ENCODE results near the gene CCDC87. TPM values are rescaled to one million over a fixed set of nuclear protein-coding genes. Genes with fewer than 3 reads are reported as not detected.
A peak's percentile ranks its signal among the peaks of the same experiment; 100 is the strongest.
"Not testable (repeated sequence)": the region's sequence is repeated elsewhere in the genome, so short reads cannot be mapped to it uniquely, and the experiment has no call there.

CCDC87 gene
- total RNA-seq, 2 experiments from 2014 or later, result 0.55 to 0.70 TPM

DNA sequence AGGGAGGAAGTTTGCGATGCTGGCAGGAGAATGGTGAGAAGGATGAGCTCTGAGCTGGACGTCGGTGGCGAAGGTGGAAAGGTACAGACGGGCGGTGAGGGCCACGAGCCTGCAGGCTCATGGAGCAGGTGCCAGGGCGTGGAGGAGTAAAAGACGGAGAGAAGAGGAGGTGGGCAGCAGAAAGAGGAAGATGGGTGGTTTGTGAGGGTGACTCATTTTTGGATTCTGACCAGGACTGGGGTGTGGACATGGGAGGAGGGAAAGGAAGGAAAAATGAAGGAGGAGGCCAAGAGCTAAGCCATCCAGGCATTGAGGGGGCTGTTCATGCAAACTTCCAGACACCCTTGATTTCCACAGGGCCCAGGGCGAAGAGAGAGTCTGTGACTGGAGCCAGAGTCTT is 50.5 kb downstream of the CCDC87 start:
- CTCF ChIA-PET, result interaction anchor here (2.0 kb wide), 1 partner anchor 136 kb away, joined by 13 read pairs; the partner anchor contains the start of gene RBM4B
- H3K4me3 Mint-ChIP-seq, result peak overlapping the region; percentile 63

DNA sequence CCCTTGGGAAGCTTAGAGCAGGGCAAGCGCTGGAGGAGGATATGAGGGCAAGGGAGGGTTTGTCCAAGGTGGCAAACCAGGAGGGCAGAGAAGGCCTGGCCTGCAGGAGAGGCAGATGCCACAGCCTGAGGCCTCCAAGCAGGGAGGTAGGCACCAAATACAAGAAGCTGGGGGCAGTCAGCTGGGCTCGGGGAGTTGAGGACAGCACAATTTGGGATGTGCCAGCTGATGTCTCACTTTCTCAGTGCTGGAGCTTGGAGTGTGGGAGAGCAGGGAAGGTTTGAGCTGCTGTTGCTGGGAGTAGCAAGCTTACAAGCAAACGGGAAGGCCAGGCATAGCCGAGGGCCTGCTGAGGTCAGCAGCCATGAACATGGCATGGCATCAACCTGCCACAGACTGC is 51.0 kb downstream of the CCDC87 start:
- peaks cover 38% of the 10 kb centered on the region for H3K4me1 Mint-ChIP-seq (ENCODE audit: low read depth)
- DNase-seq (no peak), ATAC-seq (no peak)
- no peaks in the 10 kb centered on the region for H3K27me3 Mint-ChIP-seq (ENCODE audit: low read depth)
- H3K27ac Mint-ChIP-seq, result peak overlapping the region; percentile 89
- H3K9me3 Mint-ChIP-seq (ENCODE audit: insufficient read depth), result no peaks in the 10 kb centered on the region
- ChIA-PET POLR2A (interaction anchor here (1.2 kb wide), 1 partner anchor 98 kb away, joined by 4 read pairs; no protein-coding TSS in a partner anchor), CTCF (interaction anchor here (2.0 kb wide), 1 partner anchor 136 kb away, joined by 13 read pairs; the partner anchor contains the start of gene RBM4B)
- no peak overlapping the region for H3K4me3 Mint-ChIP-seq
- H3K36me3 Mint-ChIP-seq (ENCODE audit: low read depth), result peaks cover 33% of the 10 kb centered on the region

More for the DNA sequence above, 50.5 kb downstream of the CCDC87 start:
- peak overlapping the region; percentile 89 for H3K27ac Mint-ChIP-seq
- ATAC-seq (no peak), DNase-seq (no peak)
- H3K36me3 Mint-ChIP-seq (ENCODE audit: low read depth), result peaks cover 29% of the 10 kb centered on the region
- no peaks in the 10 kb centered on the region for H3K9me3 Mint-ChIP-seq (ENCODE audit: insufficient read depth)
- H3K27me3 Mint-ChIP-seq (ENCODE audit: low read depth), result no peaks in the 10 kb centered on the region
- H3K4me1 Mint-ChIP-seq (ENCODE audit: low read depth), result peaks cover 38% of the 10 kb centered on the region
- POLR2A ChIA-PET, result interaction anchor here (1.2 kb wide), 1 partner anchor 97 kb away, joined by 4 read pairs; no protein-coding TSS in a partner anchor

DNA sequence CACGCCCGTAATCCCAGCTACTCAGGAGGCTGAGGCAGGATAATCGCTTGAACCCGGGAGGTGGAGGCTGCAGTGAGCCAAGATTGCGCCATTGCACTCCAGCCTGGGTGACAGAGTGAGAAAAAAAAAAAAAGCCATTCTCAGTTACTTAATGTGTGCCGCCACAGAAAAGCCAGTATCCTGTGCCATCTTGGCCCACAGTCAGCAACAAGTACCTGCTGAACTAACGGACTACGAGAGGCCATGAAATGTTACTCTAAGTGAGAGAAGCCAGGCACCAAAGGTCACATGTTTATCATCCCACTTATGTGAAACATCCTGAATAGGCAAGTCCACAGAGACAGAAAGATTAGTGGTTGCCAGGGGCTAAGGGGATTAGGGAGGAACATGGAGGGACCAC is 52.3 kb downstream of the CCDC87 start:
- H3K27ac Mint-ChIP-seq, POLR2A ChIA-PET: not testable (repeated sequence)

More for the DNA sequence above, 52.3 kb downstream of the CCDC87 start:
- ATAC-seq; DNase-seq; H3K27me3 Mint-ChIP-seq (ENCODE audit: low read depth); H3K4me3 Mint-ChIP-seq; H3K9me3 Mint-ChIP-seq (ENCODE audit: insufficient read depth); CTCF ChIA-PET: not testable (repeated sequence)
- Mint-ChIP-seq H3K36me3 (ENCODE audit: low read depth) (peaks cover 36% of the 10 kb centered on the region), H3K4me1 (ENCODE audit: low read depth) (peaks cover 32% of the 10 kb centered on the region)

Other genes starting within 250 kb of the CCDC87 start
- gene BRMS1, start 248.0 kb downstream of the CCDC87 start, total RNA-seq, result 10 to 100 TPM; 53.2 to 57.1 TPM
- 1 to 10 TPM; 7.6 TPM for gene B4GAT1, start 245.4 kb downstream of the CCDC87 start, total RNA-seq
- 10 to 100 TPM; 10.0 to 11.1 TPM for gene SLC29A2, start 221.3 kb downstream of the CCDC87 start, total RNA-seq
- under 1 TPM; 0.18 to 0.34 TPM for gene NPAS4, start 172.0 kb downstream of the CCDC87 start, total RNA-seq
- 100 to 1,000 TPM in 1 of 2 experiments, 10 to 100 TPM in 1; 93.7 to 100 TPM for gene MRPL11, start 154.2 kb downstream of the CCDC87 start, total RNA-seq
- gene PELI3, start 126.2 kb downstream of the CCDC87 start, total RNA-seq, result 1 to 10 TPM; 5.1 to 5.8 TPM
- gene DPP3, start 112.6 kb downstream of the CCDC87 start, total RNA-seq, result 10 to 100 TPM; 73.3 to 79.1 TPM
- 10 to 100 TPM; 10.6 to 14.0 TPM for gene BBS1, start 82.4 kb downstream of the CCDC87 start, total RNA-seq
- 10 to 100 TPM; 15.5 to 15.9 TPM for gene ZDHHC24, start 47.0 kb downstream of the CCDC87 start, total RNA-seq
- gene ACTN3, start 46.2 kb downstream of the CCDC87 start, total RNA-seq, result not detected
- gene CTSF, start 24.5 kb downstream of the CCDC87 start, total RNA-seq, result under 1 TPM; 0.70 to 0.90 TPM
- gene CCS, start 122 bp upstream of the CCDC87 start, total RNA-seq, result 10 to 100 TPM; 29.3 to 32.5 TPM
- gene RBM14, start 23.6 kb upstream of the CCDC87 start, total RNA-seq, result 100 to 1,000 TPM; 168 to 182 TPM
- 100 to 1,000 TPM; 118 to 121 TPM for gene RBM4, start 45.6 kb upstream of the CCDC87 start, total RNA-seq
- 10 to 100 TPM; 18.7 to 21.5 TPM for gene RBM4B, start 84.8 kb upstream of the CCDC87 start, total RNA-seq
- gene SPTBN2, start 136.2 kb upstream of the CCDC87 start, total RNA-seq, result under 1 TPM in 1 of 2 experiments, not detected in 1; 0.31 TPM

Measured in activated CD8-positive, alpha-beta T cell treated with anti-CD3 and anti-CD28 coated beads, Interleukin-2, amount 10 ng/mL, durations not matched to agents 7 days and 5 days (primary cell).